OCI-LY7 (cell line): ENCODE results near the gene MMP19. TPM values are rescaled to one million over a fixed set of nuclear protein-coding genes. Genes with fewer than 3 reads are reported as not detected.

Source experiments
- BruUV-seq: library from RNA; stranded (reverse); fragments of 400-500 nt; replicated peaks from 2 replicates; lab custom pipeline; 2021; lab: Mats Ljungman, UMichigan
- CTCF ChIA-PET: fragments of 300-600 bp; sonication (Branson Sonifier 250); formaldehyde crosslinking; loops from one replicate; lab custom pipeline; 2022; ENCODE audit warnings: antibody characterized with exemption; ENCODE audit not compliant: unreplicated experiment; lab: Charles Lee
- POLR2A ChIA-PET: fragments of 300-600 bp; sonication (Branson Sonifier 250); formaldehyde crosslinking; loops from one replicate; lab custom pipeline; 2022; ENCODE audit warnings: antibody characterized with exemption; lab: Charles Lee
- DNase-seq: peaks from one replicate; pipeline ENCODE4 v3.0.0-alpha.2; 2015; ENCODE audit warnings: low spot score
- H2AFZ ChIP-seq: fragments of 200-600 bp; sonication (generic), shearing (Covaris generic); 2 replicates; pipeline ENCODE4 v1.6.1; 2014; ENCODE audit warnings: mild to moderate bottlenecking, antibody characterized with exemption, low read length, moderate library complexity
- H3K27ac ChIP-seq: fragments of 200-600 bp; sonication (generic); 2 replicates; pipeline ENCODE4 v1.5.1; 2014; ENCODE audit warnings: mixed run types, low read depth, mild to moderate bottlenecking, moderate library complexity, low read length, inconsistent platforms; ENCODE audit not compliant: poor library complexity, severe bottlenecking
- H3K36me3 ChIP-seq: fragments of 200-600 bp; sonication (generic); 2 replicates; pipeline ENCODE4 v1.6.1; 2014; ENCODE audit warnings: mild to moderate bottlenecking, antibody characterized with exemption, low read length, moderate library complexity, mixed read lengths; ENCODE audit not compliant: insufficient read depth
- H3K4me1 ChIP-seq: fragments of 200-600 bp; sonication (generic); 2 replicates; pipeline ENCODE4 v1.5.1; 2014; ENCODE audit warnings: mild to moderate bottlenecking, low read length; ENCODE audit not compliant: insufficient read depth, poor library complexity, severe bottlenecking
- H3K4me2 ChIP-seq: fragments of 200-600 bp; sonication (generic); 2 replicates; pipeline ENCODE4 v1.6.1; 2014; ENCODE audit warnings: mild to moderate bottlenecking, low read length
- H3K4me3 ChIP-seq: fragments of 200-600 bp; sonication (generic); 2 replicates; pipeline ENCODE4 v1.5.1; 2014; ENCODE audit warnings: mild to moderate bottlenecking, low read depth, low read length; ENCODE audit not compliant: poor library complexity, severe bottlenecking
- H3K79me2 ChIP-seq: fragments of 200-600 bp; sonication (generic); 2 replicates; pipeline ENCODE4 v1.6.1; 2016; ENCODE audit warnings: low read depth, mild to moderate bottlenecking, low read length, moderate library complexity, mixed read lengths; ENCODE audit not compliant: insufficient read depth
- H3K9me2 ChIP-seq: fragments of 200-600 bp; sonication (generic); 2 replicates; pipeline ENCODE4 v1.6.1; 2016; ENCODE audit warnings: mild to moderate bottlenecking, low read length, mixed read lengths; ENCODE audit not compliant: insufficient read depth
- H3K9me3 ChIP-seq: fragments of 200-600 bp; sonication (generic); 2 replicates; pipeline ENCODE4 v1.6.1; 2014; ENCODE audit warnings: mild to moderate bottlenecking, mixed run types, low read length, mixed read lengths
- H4K20me1 ChIP-seq: fragments of 200-600 bp; sonication (generic); 2 replicates; pipeline ENCODE4 v1.6.1; 2014; ENCODE audit warnings: mild to moderate bottlenecking, antibody characterized with exemption, low read length, moderate library complexity, mixed read lengths; ENCODE audit not compliant: insufficient read depth
- EZH2phosphoT487 ChIP-seq: fragments of 200-600 bp; sonication (generic); IDR thresholded peaks from 2 replicates; pipeline ENCODE4 v1.6.1; 2018; ENCODE audit warnings: low read depth, borderline replicate concordance, mild to moderate bottlenecking, mixed run types, antibody characterized with exemption, low read length, moderate library complexity, mixed read lengths
- intact Hi-C: fragments of 100-400 bp; cut with micrococcal nuclease; formaldehyde crosslinking; loops from one replicate; pipeline ENCODE4 v1.10.0; 2022; ENCODE audit not compliant: unreplicated experiment
- total RNA-seq, 2 experiments: library from RNA; depleted of rRNA in 1 of 2; stranded (reverse); fragments of >200 nt in 1 of 2; shearing (Covaris generic) in 1 of 2; gene quantifications; 2 replicates each; pipeline ENCODE4 v1.2.3, GENCODE V29; 2014 to 2022
- TF ChIP-seq, protein P1 (sequence below): fragments of 200-600 bp; sonication (generic); conservative IDR thresholded peaks from 2 replicates; pipeline ENCODE4 v1.5.1; 2014; ENCODE audit warnings: mild to moderate bottlenecking, antibody characterized with exemption, low read length, moderate library complexity, mixed read lengths

The MMP19 gene
- total RNA-seq, 2 experiments from 2014 or later: not detected

GRCh38 chr12:55823419-55823818 is 19.3 kb downstream of the MMP19 start:
- H3K4me1 ChIP-seq: peaks cover 47% of the 10 kb centered on the region
- no peaks in the 10 kb centered on the region for H3K9me2 ChIP-seq
- 0 out of 2 replicates have a peak overlapping the region, but pooled peaks have one; percentile 7 for H3K4me2 ChIP-seq
- no peak for TF ChIP-seq EZH2phosphoT487
- TF ChIP-seq, protein P1, sequence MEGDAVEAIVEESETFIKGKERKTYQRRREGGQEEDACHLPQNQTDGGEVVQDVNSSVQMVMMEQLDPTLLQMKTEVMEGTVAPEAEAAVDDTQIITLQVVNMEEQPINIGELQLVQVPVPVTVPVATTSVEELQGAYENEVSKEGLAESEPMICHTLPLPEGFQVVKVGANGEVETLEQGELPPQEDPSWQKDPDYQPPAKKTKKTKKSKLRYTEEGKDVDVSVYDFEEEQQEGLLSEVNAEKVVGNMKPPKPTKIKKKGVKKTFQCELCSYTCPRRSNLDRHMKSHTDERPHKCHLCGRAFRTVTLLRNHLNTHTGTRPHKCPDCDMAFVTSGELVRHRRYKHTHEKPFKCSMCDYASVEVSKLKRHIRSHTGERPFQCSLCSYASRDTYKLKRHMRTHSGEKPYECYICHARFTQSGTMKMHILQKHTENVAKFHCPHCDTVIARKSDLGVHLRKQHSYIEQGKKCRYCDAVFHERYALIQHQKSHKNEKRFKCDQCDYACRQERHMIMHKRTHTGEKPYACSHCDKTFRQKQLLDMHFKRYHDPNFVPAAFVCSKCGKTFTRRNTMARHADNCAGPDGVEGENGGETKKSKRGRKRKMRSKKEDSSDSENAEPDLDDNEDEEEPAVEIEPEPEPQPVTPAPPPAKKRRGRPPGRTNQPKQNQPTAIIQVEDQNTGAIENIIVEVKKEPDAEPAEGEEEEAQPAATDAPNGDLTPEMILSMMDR: no peak
- H3K79me2 ChIP-seq: peaks cover 57% of the 10 kb centered on the region
- no peak overlapping the region for H3K4me3 ChIP-seq
- intact Hi-C loops: no loop called here
- H3K36me3 ChIP-seq: peaks cover 84% of the 10 kb centered on the region
- ChIA-PET CTCF (interaction anchor here (0.6 kb wide), 2 partner anchors 76 to 82 kb away, joined by 3 to 4 read pairs; no protein-coding TSS in a partner anchor), POLR2A (interaction anchor here (0.6 to 1.3 kb wide), 5 partner anchors 76 to 1770 kb away, joined by 3 to 9 read pairs (median 4); partner anchors contain the start of gene HOXC4)
- no peak overlapping the region for H2AFZ ChIP-seq
- H3K9me3 ChIP-seq: no peaks in the 10 kb centered on the region
- no peak for DNase-seq
- H4K20me1 ChIP-seq: peaks cover 6% of the 10 kb centered on the region; the same call in 1 of the 2 replicates
- peak overlapping the region; percentile 12 for H3K27ac ChIP-seq
- no TSS peak for BruUV-seq

- TF ChIP-seq, protein P1: peak; percentile 67
- no peak for TF ChIP-seq EZH2phosphoT487
- Histone ChIP-seq H3K4me3 (no peak overlapping the region), H3K4me1 (peaks cover 35% of the 10 kb centered on the region), H3K9me2 (no peaks in the 10 kb centered on the region), H3K4me2 (no peak overlapping the region), H2AFZ (no peak overlapping the region), H4K20me1 (peaks cover 7% of the 10 kb centered on the region; the same call in 1 of the 2 replicates), H3K79me2 (peaks cover 51% of the 10 kb centered on the region), H3K27ac (no peak overlapping the region), H3K36me3 (peaks cover 76% of the 10 kb centered on the region), H3K9me3 (no peaks in the 10 kb centered on the region)
- POLR2A ChIA-PET: interaction anchor here (0.9 to 1.0 kb wide), 2 partner anchors 75 to 151 kb away, joined by 3 to 4 read pairs; partner anchors contain the start of gene RAB5B
- BruUV-seq: no TSS peak
- CTCF ChIA-PET: no interaction called here
- intact Hi-C loops: no loop called here
- no peak for DNase-seq
Observed at GRCh38 chr12:55822228-55822627, 20.5 kb downstream of the MMP19 start.

- TSS peak; percentile 31 for BruUV-seq
- no peak for TF ChIP-seq EZH2phosphoT487
- TF ChIP-seq, protein P1: peak; percentile 73
- Histone ChIP-seq H3K79me2 (peaks cover 51% of the 10 kb centered on the region), H2AFZ (no peak overlapping the region), H3K9me3 (no peaks in the 10 kb centered on the region), H3K36me3 (peaks cover 75% of the 10 kb centered on the region), H3K9me2 (no peaks in the 10 kb centered on the region), H3K4me1 (peaks cover 38% of the 10 kb centered on the region), H3K4me3 (no peak overlapping the region), H4K20me1 (peaks cover 15% of the 10 kb centered on the region; the same call in 1 of the 2 replicates), H3K27ac (no peak overlapping the region), H3K4me2 (no peak overlapping the region)
- POLR2A ChIA-PET: interaction anchor here (1.3 to 4.8 kb wide), 4 partner anchors 9 to 124 kb away, joined by 3 to 18 read pairs (median 4); partner anchors contain the start of gene DNAJC14
- DNase-seq: peak; percentile 20
- intact Hi-C loops: no loop called here
- CTCF ChIA-PET: interaction anchor here (0.6 kb wide), 2 partner anchors 33 to 495 kb away, joined by 3 to 6 read pairs; no protein-coding TSS in a partner anchor
Observed at GRCh38 chr12:55820679-55821078, 22.1 kb downstream of the MMP19 start.
